Stomach (tissue), 4 donors: ENCODE data around the gene ZNF534.

Source experiments
- EP300 ChIP-seq: sonication (generic); formaldehyde crosslinking; IDR thresholded peaks from one replicate; pipeline ENCODE4 v1.6.1; 2017; ENCODE audit warnings: antibody characterized with exemption
- POLR2A ChIP-seq, 4 donors: fragments of 450-650 bp; IDR thresholded peaks; one replicate each; pipeline ENCODE4 v1.6.1; 2016; ENCODE audit warnings: antibody characterized with exemption in 4 of 4, control low read depth in 2 of 4, mild to moderate bottlenecking in 1 of 4, moderate library complexity in 1 of 4
- POLR2AphosphoS5 ChIP-seq, 3 donors: sonication (generic); formaldehyde crosslinking; IDR thresholded peaks; one replicate each; pipeline ENCODE4 v1.6.1; 2016; ENCODE audit warnings: antibody characterized with exemption in 3 of 3
- TF ChIP-seq, protein P1 (sequence below), 7 experiments: fragments of 450-650 bp in 4 of 7; fragments of 200-600 bp in 3 of 7; sonication (generic) in 3 of 7; IDR thresholded peaks; one replicate each; pipeline ENCODE4 v1.5.1; 2016 to 2019; ENCODE audit warnings: antibody characterized with exemption in 7 of 7, control low read depth in 2 of 7, mild to moderate bottlenecking in 1 of 7

DNA sequence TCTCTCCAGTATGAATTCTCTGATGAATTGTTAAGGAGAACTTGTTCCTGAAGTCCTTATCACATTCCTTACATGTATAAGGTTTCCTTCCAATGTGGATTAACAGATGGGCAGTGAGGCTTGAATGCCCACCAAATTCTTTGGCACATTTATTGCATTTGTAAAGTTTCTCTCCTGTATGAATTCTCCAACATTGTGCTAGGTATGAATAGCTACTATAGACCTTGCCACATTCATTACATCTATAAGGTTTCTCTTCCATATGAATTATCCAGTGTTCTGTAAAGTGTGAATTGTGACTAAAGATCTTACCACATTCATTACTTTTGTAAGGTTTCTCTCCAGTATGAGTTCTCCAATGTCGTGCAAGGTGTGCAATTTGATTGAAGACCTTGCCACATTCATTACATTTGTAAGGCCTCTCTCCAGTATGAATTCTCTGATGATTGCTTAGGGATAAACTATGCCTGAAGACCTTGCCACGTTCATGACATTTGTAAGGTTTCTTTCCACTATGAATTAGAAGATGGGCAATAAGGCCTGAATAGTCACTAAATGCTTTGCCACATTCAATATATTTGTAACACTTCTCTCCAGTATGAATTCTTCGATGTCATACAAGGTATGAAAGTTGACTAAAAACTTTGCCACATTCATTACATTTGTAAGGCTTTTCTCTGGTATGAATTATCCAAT lies 44.9 kb downstream of the ZNF534 start:
- TF ChIP-seq POLR2A (IDR thresholded peaks at IDR 0.05), result no peak
- TF ChIP-seq, protein P1, sequence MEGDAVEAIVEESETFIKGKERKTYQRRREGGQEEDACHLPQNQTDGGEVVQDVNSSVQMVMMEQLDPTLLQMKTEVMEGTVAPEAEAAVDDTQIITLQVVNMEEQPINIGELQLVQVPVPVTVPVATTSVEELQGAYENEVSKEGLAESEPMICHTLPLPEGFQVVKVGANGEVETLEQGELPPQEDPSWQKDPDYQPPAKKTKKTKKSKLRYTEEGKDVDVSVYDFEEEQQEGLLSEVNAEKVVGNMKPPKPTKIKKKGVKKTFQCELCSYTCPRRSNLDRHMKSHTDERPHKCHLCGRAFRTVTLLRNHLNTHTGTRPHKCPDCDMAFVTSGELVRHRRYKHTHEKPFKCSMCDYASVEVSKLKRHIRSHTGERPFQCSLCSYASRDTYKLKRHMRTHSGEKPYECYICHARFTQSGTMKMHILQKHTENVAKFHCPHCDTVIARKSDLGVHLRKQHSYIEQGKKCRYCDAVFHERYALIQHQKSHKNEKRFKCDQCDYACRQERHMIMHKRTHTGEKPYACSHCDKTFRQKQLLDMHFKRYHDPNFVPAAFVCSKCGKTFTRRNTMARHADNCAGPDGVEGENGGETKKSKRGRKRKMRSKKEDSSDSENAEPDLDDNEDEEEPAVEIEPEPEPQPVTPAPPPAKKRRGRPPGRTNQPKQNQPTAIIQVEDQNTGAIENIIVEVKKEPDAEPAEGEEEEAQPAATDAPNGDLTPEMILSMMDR (IDR thresholded peaks at IDR 0.05), result no peak
- no peak for TF ChIP-seq POLR2AphosphoS5 (IDR thresholded peaks at IDR 0.05)
- no peak for TF ChIP-seq EP300
